ENCODE data around the gene CELF5. TPM values are rescaled to one million over a fixed set of nuclear protein-coding genes. Genes with fewer than 3 reads are reported as not detected.

CELF5 gene
- total and polyA plus RNA-seq, 9 of the 15 experiments (the other 6 are each of a cell fraction or from before 2014, with no cell fraction given): 0.01 to 0.56 (median 0.22) TPM

DNA sequence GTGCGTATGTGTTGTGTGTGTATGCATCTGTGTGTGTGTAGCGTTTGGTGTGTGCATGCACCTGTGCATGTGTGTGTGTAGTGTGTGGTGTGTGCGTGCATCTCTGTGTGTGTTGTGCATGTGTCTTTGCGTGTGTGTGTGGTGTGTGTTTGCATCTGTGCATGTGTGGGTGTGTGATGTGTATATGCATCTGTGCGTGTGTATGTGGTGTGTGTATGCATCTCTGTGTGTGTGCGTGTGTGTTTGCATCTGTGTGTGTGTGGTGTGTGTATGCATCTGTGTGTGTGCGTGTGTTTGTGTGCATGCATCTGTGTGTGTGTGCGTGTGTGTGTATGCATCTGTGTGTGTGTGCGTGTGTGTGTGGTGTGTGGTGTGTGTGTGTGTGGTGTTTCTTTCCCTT, 20.6 kb downstream of the CELF5 start:
- H3K4me1 ChIP-seq (replicated peaks in 1 of 2; ENCODE audit: control insufficient read depth in 2 of 2, insufficient read depth in 2 of 2, low read length in 2 of 2): peaks cover 0 to 9% of the 10 kb centered on the region in 2 experiments; a peak in 3 of 5 replicates
- H3K9me1 ChIP-seq (ENCODE audit: control insufficient read depth, insufficient read depth, low read length): no peaks in the 10 kb centered on the region
- H3K27ac ChIP-seq (ENCODE audit: extremely low read depth, low read depth, low read length): no peak overlapping the region
- FAIRE-seq: peak; percentile 63
- H4K20me1 ChIP-seq (replicated peaks; ENCODE audit: control insufficient read depth, insufficient read depth, low read length): peaks cover 10% of the 10 kb centered on the region; the same call in 1 of the 2 replicates
- no peak overlapping the region for H3K4me3 ChIP-seq
- in situ Hi-C loops (cut with MboI): no loop called here
- POLR2A ChIA-PET: no interaction called here
- no peaks in the 10 kb centered on the region for H3K36me3 ChIP-seq (ENCODE audit: control insufficient read depth, insufficient read depth, low read length)
- no peaks in the 10 kb centered on the region for H3K79me2 ChIP-seq (ENCODE audit: control insufficient read depth, insufficient read depth, low read length)
- intact Hi-C loops (cut with micrococcal nuclease): no loop called here
- H3K9ac ChIP-seq (ENCODE audit: insufficient read depth in 1 of 2, low read depth in 2 of 2, low read length in 2 of 2): no peak overlapping the region
- ATAC-seq: no peak
- H2AFZ ChIP-seq (ENCODE audit: low read depth, low read length): no peak overlapping the region
- no peaks in the 10 kb centered on the region for H3K9me3 ChIP-seq (replicated peaks; ENCODE audit: control insufficient read depth, insufficient read depth, low read depth, low read length)
- CTCF ChIA-PET (ENCODE audit: low intra/inter-chr PET ratio): no interaction called here
- WGBS (ENCODE audit: insufficient coverage, low coverage, missing lambda C conversion rate): 19% methylated on average over 8 of the region's 9 CpGs
- peaks cover 0 to 27% of the 10 kb centered on the region in 2 experiments; a peak in 3 of 5 replicates for H3K27me3 ChIP-seq (ENCODE audit: control insufficient read depth in 2 of 2, insufficient read depth in 2 of 2, low read length in 2 of 2)
- no TSS peak for BruUV-seq (replicated peaks)
- no peak overlapping the region for H3K4me2 ChIP-seq (ENCODE audit: insufficient read depth, low read length)
- DNase-seq (ENCODE audit: extremely low read depth in 1 of 4, low spot score in 3 of 4): no peak
- TF ChIP-seq TEAD2 (tag; IDR thresholded peaks at IDR 0.05) (no peak), ZNF384 (IDR thresholded peaks at IDR 0.05; ENCODE audit: low read depth, low read length) (no peak), TAF1 (IDR thresholded peaks at IDR 0.05; ENCODE audit: control insufficient read depth, extremely low read depth, insufficient read depth, low read length, severe bottlenecking) (no peak)
- TF ChIP-seq, protein P1, sequence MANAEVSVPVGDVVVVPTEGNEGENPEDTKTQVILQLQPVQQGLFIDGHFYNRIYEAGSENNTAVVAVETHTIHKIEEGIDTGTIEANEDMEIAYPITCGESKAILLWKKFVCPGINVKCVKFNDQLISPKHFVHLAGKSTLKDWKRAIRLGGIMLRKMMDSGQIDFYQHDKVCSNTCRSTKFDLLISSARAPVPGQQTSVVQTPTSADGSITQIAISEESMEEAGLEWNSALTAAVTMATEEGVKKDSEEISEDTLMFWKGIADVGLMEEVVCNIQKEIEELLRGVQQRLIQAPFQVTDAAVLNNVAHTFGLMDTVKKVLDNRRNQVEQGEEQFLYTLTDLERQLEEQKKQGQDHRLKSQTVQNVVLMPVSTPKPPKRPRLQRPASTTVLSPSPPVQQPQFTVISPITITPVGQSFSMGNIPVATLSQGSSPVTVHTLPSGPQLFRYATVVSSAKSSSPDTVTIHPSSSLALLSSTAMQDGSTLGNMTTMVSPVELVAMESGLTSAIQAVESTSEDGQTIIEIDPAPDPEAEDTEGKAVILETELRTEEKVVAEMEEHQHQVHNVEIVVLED (CRISPR knock-in tag; IDR thresholded peaks at IDR 0.05): no peak
- TF ChIP-seq, protein P2, sequence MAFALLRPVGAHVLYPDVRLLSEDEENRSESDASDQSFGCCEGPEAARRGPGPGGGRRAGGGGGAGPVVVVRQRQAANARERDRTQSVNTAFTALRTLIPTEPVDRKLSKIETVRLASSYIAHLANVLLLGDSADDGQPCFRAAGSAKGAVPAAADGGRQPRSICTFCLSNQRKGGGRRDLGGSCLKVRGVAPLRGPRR (CRISPR knock-in tag; IDR thresholded peaks at IDR 0.05): no peak
- TF ChIP-seq, protein P3, sequence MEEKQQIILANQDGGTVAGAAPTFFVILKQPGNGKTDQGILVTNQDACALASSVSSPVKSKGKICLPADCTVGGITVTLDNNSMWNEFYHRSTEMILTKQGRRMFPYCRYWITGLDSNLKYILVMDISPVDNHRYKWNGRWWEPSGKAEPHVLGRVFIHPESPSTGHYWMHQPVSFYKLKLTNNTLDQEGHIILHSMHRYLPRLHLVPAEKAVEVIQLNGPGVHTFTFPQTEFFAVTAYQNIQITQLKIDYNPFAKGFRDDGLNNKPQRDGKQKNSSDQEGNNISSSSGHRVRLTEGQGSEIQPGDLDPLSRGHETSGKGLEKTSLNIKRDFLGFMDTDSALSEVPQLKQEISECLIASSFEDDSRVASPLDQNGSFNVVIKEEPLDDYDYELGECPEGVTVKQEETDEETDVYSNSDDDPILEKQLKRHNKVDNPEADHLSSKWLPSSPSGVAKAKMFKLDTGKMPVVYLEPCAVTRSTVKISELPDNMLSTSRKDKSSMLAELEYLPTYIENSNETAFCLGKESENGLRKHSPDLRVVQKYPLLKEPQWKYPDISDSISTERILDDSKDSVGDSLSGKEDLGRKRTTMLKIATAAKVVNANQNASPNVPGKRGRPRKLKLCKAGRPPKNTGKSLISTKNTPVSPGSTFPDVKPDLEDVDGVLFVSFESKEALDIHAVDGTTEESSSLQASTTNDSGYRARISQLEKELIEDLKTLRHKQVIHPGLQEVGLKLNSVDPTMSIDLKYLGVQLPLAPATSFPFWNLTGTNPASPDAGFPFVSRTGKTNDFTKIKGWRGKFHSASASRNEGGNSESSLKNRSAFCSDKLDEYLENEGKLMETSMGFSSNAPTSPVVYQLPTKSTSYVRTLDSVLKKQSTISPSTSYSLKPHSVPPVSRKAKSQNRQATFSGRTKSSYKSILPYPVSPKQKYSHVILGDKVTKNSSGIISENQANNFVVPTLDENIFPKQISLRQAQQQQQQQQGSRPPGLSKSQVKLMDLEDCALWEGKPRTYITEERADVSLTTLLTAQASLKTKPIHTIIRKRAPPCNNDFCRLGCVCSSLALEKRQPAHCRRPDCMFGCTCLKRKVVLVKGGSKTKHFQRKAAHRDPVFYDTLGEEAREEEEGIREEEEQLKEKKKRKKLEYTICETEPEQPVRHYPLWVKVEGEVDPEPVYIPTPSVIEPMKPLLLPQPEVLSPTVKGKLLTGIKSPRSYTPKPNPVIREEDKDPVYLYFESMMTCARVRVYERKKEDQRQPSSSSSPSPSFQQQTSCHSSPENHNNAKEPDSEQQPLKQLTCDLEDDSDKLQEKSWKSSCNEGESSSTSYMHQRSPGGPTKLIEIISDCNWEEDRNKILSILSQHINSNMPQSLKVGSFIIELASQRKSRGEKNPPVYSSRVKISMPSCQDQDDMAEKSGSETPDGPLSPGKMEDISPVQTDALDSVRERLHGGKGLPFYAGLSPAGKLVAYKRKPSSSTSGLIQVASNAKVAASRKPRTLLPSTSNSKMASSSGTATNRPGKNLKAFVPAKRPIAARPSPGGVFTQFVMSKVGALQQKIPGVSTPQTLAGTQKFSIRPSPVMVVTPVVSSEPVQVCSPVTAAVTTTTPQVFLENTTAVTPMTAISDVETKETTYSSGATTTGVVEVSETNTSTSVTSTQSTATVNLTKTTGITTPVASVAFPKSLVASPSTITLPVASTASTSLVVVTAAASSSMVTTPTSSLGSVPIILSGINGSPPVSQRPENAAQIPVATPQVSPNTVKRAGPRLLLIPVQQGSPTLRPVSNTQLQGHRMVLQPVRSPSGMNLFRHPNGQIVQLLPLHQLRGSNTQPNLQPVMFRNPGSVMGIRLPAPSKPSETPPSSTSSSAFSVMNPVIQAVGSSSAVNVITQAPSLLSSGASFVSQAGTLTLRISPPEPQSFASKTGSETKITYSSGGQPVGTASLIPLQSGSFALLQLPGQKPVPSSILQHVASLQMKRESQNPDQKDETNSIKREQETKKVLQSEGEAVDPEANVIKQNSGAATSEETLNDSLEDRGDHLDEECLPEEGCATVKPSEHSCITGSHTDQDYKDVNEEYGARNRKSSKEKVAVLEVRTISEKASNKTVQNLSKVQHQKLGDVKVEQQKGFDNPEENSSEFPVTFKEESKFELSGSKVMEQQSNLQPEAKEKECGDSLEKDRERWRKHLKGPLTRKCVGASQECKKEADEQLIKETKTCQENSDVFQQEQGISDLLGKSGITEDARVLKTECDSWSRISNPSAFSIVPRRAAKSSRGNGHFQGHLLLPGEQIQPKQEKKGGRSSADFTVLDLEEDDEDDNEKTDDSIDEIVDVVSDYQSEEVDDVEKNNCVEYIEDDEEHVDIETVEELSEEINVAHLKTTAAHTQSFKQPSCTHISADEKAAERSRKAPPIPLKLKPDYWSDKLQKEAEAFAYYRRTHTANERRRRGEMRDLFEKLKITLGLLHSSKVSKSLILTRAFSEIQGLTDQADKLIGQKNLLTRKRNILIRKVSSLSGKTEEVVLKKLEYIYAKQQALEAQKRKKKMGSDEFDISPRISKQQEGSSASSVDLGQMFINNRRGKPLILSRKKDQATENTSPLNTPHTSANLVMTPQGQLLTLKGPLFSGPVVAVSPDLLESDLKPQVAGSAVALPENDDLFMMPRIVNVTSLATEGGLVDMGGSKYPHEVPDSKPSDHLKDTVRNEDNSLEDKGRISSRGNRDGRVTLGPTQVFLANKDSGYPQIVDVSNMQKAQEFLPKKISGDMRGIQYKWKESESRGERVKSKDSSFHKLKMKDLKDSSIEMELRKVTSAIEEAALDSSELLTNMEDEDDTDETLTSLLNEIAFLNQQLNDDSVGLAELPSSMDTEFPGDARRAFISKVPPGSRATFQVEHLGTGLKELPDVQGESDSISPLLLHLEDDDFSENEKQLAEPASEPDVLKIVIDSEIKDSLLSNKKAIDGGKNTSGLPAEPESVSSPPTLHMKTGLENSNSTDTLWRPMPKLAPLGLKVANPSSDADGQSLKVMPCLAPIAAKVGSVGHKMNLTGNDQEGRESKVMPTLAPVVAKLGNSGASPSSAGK (IDR thresholded peaks at IDR 0.05): no peak
- TF ChIP-seq, protein P4, sequence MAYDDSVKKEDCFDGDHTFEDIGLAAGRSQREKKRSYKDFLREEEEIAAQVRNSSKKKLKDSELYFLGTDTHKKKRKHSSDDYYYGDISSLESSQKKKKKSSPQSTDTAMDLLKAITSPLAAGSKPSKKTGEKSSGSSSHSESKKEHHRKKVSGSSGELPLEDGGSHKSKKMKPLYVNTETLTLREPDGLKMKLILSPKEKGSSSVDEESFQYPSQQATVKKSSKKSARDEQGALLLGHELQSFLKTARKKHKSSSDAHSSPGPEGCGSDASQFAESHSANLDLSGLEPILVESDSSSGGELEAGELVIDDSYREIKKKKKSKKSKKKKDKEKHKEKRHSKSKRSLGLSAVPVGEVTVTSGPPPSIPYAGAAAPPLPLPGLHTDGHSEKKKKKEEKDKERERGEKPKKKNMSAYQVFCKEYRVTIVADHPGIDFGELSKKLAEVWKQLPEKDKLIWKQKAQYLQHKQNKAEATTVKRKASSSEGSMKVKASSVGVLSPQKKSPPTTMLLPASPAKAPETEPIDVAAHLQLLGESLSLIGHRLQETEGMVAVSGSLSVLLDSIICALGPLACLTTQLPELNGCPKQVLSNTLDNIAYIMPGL (CRISPR knock-in tag; IDR thresholded peaks at IDR 0.05): no peak

Measured in K562 (cell line).